DND-41 (cell line): Measurements from ENCODE around the gene RUNX1.

ENCODE experiments used
- EZH2 ChIP-seq: IDR thresholded peaks from 3 replicates; pipeline ENCODE4 v1.6.1; 2012; ENCODE audit warnings: borderline replicate concordance, low read depth, mild to moderate bottlenecking, moderate library complexity, low read length, inconsistent platforms; ENCODE audit not compliant: severe bottlenecking
- TF ChIP-seq, protein P1 (sequence below): IDR thresholded peaks from 2 replicates; pipeline ENCODE4 v1.5.1; 2012; ENCODE audit warnings: borderline replicate concordance, low read length, moderate library complexity, mild to moderate bottlenecking; ENCODE audit not compliant: poor library complexity, severe bottlenecking; ENCODE audit errors: extremely low read depth

- TF ChIP-seq, protein P1, sequence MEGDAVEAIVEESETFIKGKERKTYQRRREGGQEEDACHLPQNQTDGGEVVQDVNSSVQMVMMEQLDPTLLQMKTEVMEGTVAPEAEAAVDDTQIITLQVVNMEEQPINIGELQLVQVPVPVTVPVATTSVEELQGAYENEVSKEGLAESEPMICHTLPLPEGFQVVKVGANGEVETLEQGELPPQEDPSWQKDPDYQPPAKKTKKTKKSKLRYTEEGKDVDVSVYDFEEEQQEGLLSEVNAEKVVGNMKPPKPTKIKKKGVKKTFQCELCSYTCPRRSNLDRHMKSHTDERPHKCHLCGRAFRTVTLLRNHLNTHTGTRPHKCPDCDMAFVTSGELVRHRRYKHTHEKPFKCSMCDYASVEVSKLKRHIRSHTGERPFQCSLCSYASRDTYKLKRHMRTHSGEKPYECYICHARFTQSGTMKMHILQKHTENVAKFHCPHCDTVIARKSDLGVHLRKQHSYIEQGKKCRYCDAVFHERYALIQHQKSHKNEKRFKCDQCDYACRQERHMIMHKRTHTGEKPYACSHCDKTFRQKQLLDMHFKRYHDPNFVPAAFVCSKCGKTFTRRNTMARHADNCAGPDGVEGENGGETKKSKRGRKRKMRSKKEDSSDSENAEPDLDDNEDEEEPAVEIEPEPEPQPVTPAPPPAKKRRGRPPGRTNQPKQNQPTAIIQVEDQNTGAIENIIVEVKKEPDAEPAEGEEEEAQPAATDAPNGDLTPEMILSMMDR: no peak
- no peak for TF ChIP-seq EZH2
Observed at GRCh38 chr21:35093514-35093913, 44.4 kb upstream of the RUNX1 start.
